Body of pancreas (tissue), 4 donors: Measurements from ENCODE around the gene SCFD2.

Experiments used
- CTCF ChIP-seq, 7 experiments: fragments of 450-650 bp in 4 of 7; fragments of 200-600 bp in 3 of 7; sonication (generic) in 3 of 7; IDR thresholded peaks; one replicate each; pipeline ENCODE4 v1.5.1; 2016 to 2019; ENCODE audit warnings: antibody characterized with exemption in 7 of 7
- POLR2A ChIP-seq, 3 donors: fragments of 450-650 bp; IDR thresholded peaks; one replicate each; pipeline ENCODE4 v1.6.1; 2016; ENCODE audit warnings: antibody characterized with exemption in 3 of 3, mild to moderate bottlenecking in 2 of 3

GRCh38 chr4:53023677-53024299 lies 342.1 kb downstream of the SCFD2 start:
- no peak for TF ChIP-seq CTCF (IDR thresholded peaks at IDR 0.05)
- no peak for TF ChIP-seq POLR2A (IDR thresholded peaks at IDR 0.05)
